ENCODE results near the gene UNC5C. TPM values are rescaled to one million over a fixed set of nuclear protein-coding genes. Genes with fewer than 3 reads are reported as not detected.

UNC5C gene
- total RNA-seq, 1 experiment from 2014 or later: 1.0 TPM

- H3K4me1 Mint-ChIP-seq: peaks cover 26% of the 10 kb centered on the region
- no peak overlapping the region for H3K4me3 Mint-ChIP-seq
- TF ChIP-seq NR3C1 (CRISPR knock-in tag; conservative IDR thresholded peaks at IDR 0.05; ENCODE audit: low read depth) (no peak), CDX4 (CRISPR knock-in tag; IDR thresholded peaks at IDR 0.05; ENCODE audit: borderline replicate concordance) (no peak), NFYB (CRISPR knock-in tag; conservative IDR thresholded peaks at IDR 0.05; ENCODE audit: low read depth) (no peak), ZNF396 (CRISPR knock-in tag; IDR thresholded peaks at IDR 0.05; ENCODE audit: borderline replicate concordance) (no peak), TP53 (CRISPR knock-in tag; IDR thresholded peaks at IDR 0.05) (no peak), FOXP1 (CRISPR knock-in tag; IDR thresholded peaks at IDR 0.05; ENCODE audit: borderline replicate concordance) (no peak), TCF7 (CRISPR knock-in tag; IDR thresholded peaks at IDR 0.05; ENCODE audit: low read depth) (no peak), ZNF512 (CRISPR knock-in tag; IDR thresholded peaks at IDR 0.05; ENCODE audit: borderline replicate concordance) (no peak), E2F4 (CRISPR knock-in tag; IDR thresholded peaks at IDR 0.05; ENCODE audit: borderline replicate concordance, low read depth) (no peak), IRF2 (CRISPR knock-in tag; IDR thresholded peaks at IDR 0.05; ENCODE audit: borderline replicate concordance, low read depth) (no peak), SOX15 (CRISPR knock-in tag; IDR thresholded peaks at IDR 0.05) (no peak)
- CTCF ChIA-PET: no interaction called here
- DNase-seq (ENCODE audit: low spot score) (no peak), ATAC-seq (no peak)
- H3K27ac Mint-ChIP-seq: no peak overlapping the region
- no peaks in the 10 kb centered on the region for H3K27me3 Mint-ChIP-seq (ENCODE audit: low read depth)
- POLR2A ChIA-PET: no interaction called here
- no peaks in the 10 kb centered on the region for H3K9me3 Mint-ChIP-seq
- no peaks in the 10 kb centered on the region for H3K36me3 Mint-ChIP-seq
These were observed 390.7 kb downstream of the UNC5C start for GRCh38 chr4:95158045-95158444.

GRCh38 chr4:95157596-95157995, 391.2 kb downstream of the UNC5C start:
- Mint-ChIP-seq H3K9me3 (no peaks in the 10 kb centered on the region), H3K4me3 (no peak overlapping the region), H3K27me3 (ENCODE audit: low read depth) (no peaks in the 10 kb centered on the region), H3K36me3 (no peaks in the 10 kb centered on the region), H3K27ac (no peak overlapping the region), H3K4me1 (peaks cover 26% of the 10 kb centered on the region)
- TF ChIP-seq IRF1 (CRISPR knock-in tag; IDR thresholded peaks at IDR 0.05) (no peak), ATF2 (CRISPR knock-in tag; IDR thresholded peaks at IDR 0.05; ENCODE audit: borderline replicate concordance, low read depth) (no peak), ATF3 (CRISPR knock-in tag; conservative IDR thresholded peaks at IDR 0.05) (no peak), FOXP1 (CRISPR knock-in tag; IDR thresholded peaks at IDR 0.05; ENCODE audit: borderline replicate concordance) (no peak), E2F1 (CRISPR knock-in tag; IDR thresholded peaks at IDR 0.05) (no peak), USF1 (CRISPR knock-in tag; IDR thresholded peaks at IDR 0.05) (no peak), GTF2I (CRISPR knock-in tag; conservative IDR thresholded peaks at IDR 0.05) (no peak), ERG (CRISPR knock-in tag; IDR thresholded peaks at IDR 0.05) (no peak), MAX (CRISPR knock-in tag; IDR thresholded peaks at IDR 0.05) (no peak), TP53 (CRISPR knock-in tag; IDR thresholded peaks at IDR 0.05) (no peak), NFYB (CRISPR knock-in tag; conservative IDR thresholded peaks at IDR 0.05; ENCODE audit: low read depth) (no peak), ZNF671 (CRISPR knock-in tag; IDR thresholded peaks at IDR 0.05) (no peak)
- no peak for DNase-seq (ENCODE audit: low spot score)
- ChIA-PET POLR2A (no interaction called here), CTCF (no interaction called here)
- no peak for ATAC-seq
